H9 (cell line): Measurements from ENCODE around the gene FSTL4. TPM values are rescaled to one million over a fixed set of nuclear protein-coding genes. Genes with fewer than 3 reads are reported as not detected.

ENCODE experiments used
- DNase-seq: peaks from one replicate; pipeline ENCODE4 v3.0.0-alpha.2; 2017
- H2AFZ ChIP-seq: one replicate; pipeline ENCODE4 v1.6.1; 2013; ENCODE audit warnings: mild to moderate bottlenecking, low read length, control low read depth, moderate library complexity
- H2AK5ac ChIP-seq: 2 replicates; pipeline ENCODE4 v1.6.1; 2013; ENCODE audit warnings: low read length, control low read depth, mixed read lengths; ENCODE audit not compliant: insufficient read length
- H2BK120ac ChIP-seq: one replicate; pipeline ENCODE4 v1.6.1; 2013; ENCODE audit warnings: low read depth, mild to moderate bottlenecking, low read length, control low read depth, inconsistent platforms; ENCODE audit not compliant: poor library complexity, severe bottlenecking
- H2BK12ac ChIP-seq: 2 replicates; pipeline ENCODE4 v1.6.1; 2013; ENCODE audit warnings: low read length, control low read depth, mixed read lengths, low read depth; ENCODE audit not compliant: insufficient read length
- H2BK15ac ChIP-seq: 2 replicates; pipeline ENCODE4 v1.6.1; 2013; ENCODE audit warnings: low read depth, low read length, control low read depth
- H2BK20ac ChIP-seq: one replicate; pipeline ENCODE4 v1.6.1; 2013; ENCODE audit warnings: low read depth, mild to moderate bottlenecking, low read length, control low read depth, inconsistent platforms; ENCODE audit not compliant: poor library complexity, severe bottlenecking
- H2BK5ac ChIP-seq: 2 replicates; pipeline ENCODE4 v1.6.1; 2013; ENCODE audit warnings: low read length, control low read depth, mixed read lengths; ENCODE audit not compliant: insufficient read length
- H3K14ac ChIP-seq: 2 replicates; pipeline ENCODE4 v1.6.1; 2013; ENCODE audit warnings: low read length, control low read depth; ENCODE audit not compliant: insufficient read depth
- H3K18ac ChIP-seq: 2 replicates; pipeline ENCODE4 v1.6.1; 2013; ENCODE audit warnings: low read depth, mild to moderate bottlenecking, mixed read lengths, low read length, control low read depth; ENCODE audit not compliant: insufficient read length
- H3K23ac ChIP-seq: 2 replicates; pipeline ENCODE4 v1.6.1; 2013; ENCODE audit warnings: low read length, control low read depth, mixed read lengths, low read depth; ENCODE audit not compliant: insufficient read length
- H3K23me2 ChIP-seq: 2 replicates; pipeline ENCODE4 v1.6.1; 2013; ENCODE audit warnings: low read depth, mild to moderate bottlenecking, mixed read lengths, low read length, control low read depth; ENCODE audit not compliant: insufficient read length, poor library complexity, severe bottlenecking
- H3K27ac ChIP-seq: 2 replicates; pipeline ENCODE4 v1.5.1; 2013; ENCODE audit warnings: low read length, control low read depth, mixed read lengths, low read depth; ENCODE audit not compliant: insufficient read length
- H3K27me3 ChIP-seq: 2 replicates; pipeline ENCODE4 v1.6.1; 2013; ENCODE audit warnings: low read length, control low read depth, inconsistent platforms; ENCODE audit not compliant: insufficient read depth
- H3K4ac ChIP-seq: 2 replicates; pipeline ENCODE4 v1.6.1; 2013; ENCODE audit warnings: low read depth, mild to moderate bottlenecking, control low read depth, inconsistent platforms, low read length, moderate library complexity
- H3K4me1 ChIP-seq: 2 replicates; pipeline ENCODE4 v1.6.1; 2013; ENCODE audit warnings: low read length, control low read depth, inconsistent platforms; ENCODE audit not compliant: insufficient read depth
- H3K4me2 ChIP-seq: 2 replicates; pipeline ENCODE4 v1.6.1; 2013; ENCODE audit warnings: low read length, control low read depth, mixed read lengths; ENCODE audit not compliant: insufficient read length, insufficient read depth
- H3K56ac ChIP-seq: 2 replicates; pipeline ENCODE4 v1.6.1; 2013; ENCODE audit warnings: low read depth, mild to moderate bottlenecking, mixed read lengths, low read length, control low read depth; ENCODE audit not compliant: insufficient read length
- H3K79me1 ChIP-seq: 2 replicates; pipeline ENCODE4 v1.6.1; 2013; ENCODE audit warnings: low read depth, mild to moderate bottlenecking, moderate library complexity, low read length, control low read depth, inconsistent platforms; ENCODE audit not compliant: insufficient read depth, poor library complexity, severe bottlenecking
- H3K79me2 ChIP-seq: 2 replicates; pipeline ENCODE4 v1.6.1; 2013; ENCODE audit warnings: low read length, control low read depth, inconsistent platforms; ENCODE audit not compliant: insufficient read depth
- H3K9ac ChIP-seq: 2 replicates; pipeline ENCODE4 v1.6.1; 2013; ENCODE audit warnings: low read length, control low read depth, mixed read lengths; ENCODE audit not compliant: insufficient read length; ENCODE audit errors: extremely low read depth
- H3K9me3 ChIP-seq: one replicate; pipeline ENCODE4 v1.6.1; 2013; ENCODE audit warnings: low read depth, low read length, inconsistent platforms; ENCODE audit not compliant: control insufficient read depth
- H3T11ph ChIP-seq: one replicate; pipeline ENCODE4 v1.6.1; 2013; ENCODE audit warnings: mild to moderate bottlenecking, low read length, control low read depth, inconsistent platforms
- H4K20me1 ChIP-seq: one replicate; pipeline ENCODE4 v1.6.1; 2013; ENCODE audit not compliant: control insufficient read depth, insufficient read length, insufficient read depth
- H4K5ac ChIP-seq: 2 replicates; pipeline ENCODE4 v1.6.1; 2013; ENCODE audit warnings: low read depth, mild to moderate bottlenecking, mixed read lengths, low read length, control low read depth; ENCODE audit not compliant: insufficient read length
- H4K8ac ChIP-seq: replicated peaks from 2 replicates; pipeline ENCODE4 v1.6.1; 2013; ENCODE audit warnings: low read length, control low read depth, mixed read lengths, low read depth; ENCODE audit not compliant: insufficient read length
- H4K91ac ChIP-seq: 2 replicates; pipeline ENCODE4 v1.6.1; 2013; ENCODE audit warnings: low read depth, mild to moderate bottlenecking, moderate library complexity, mixed read lengths, low read length, control low read depth; ENCODE audit not compliant: insufficient read length
- H3K27ac Mint-ChIP-seq, 3 experiments: 2 replicates in 2 of 3; 3 replicates in 1 of 3; pipeline ENCODE4 v1.8.0; 2020 to 2021; ENCODE audit warnings: mixed read lengths in 3 of 3, mild to moderate bottlenecking in 1 of 3, moderate library complexity in 1 of 3
- H3K27me3 Mint-ChIP-seq: 2 replicates; pipeline ENCODE4 v1.8.0; 2021; ENCODE audit warnings: low read depth, mild to moderate bottlenecking, moderate library complexity, mixed read lengths
- H3K36me3 Mint-ChIP-seq, 3 experiments: 2 replicates in 2 of 3; 3 replicates in 1 of 3; pipeline ENCODE4 v1.8.0; 2020 to 2021; ENCODE audit warnings: low read depth in 3 of 3, mixed read lengths in 3 of 3; ENCODE audit not compliant: insufficient read depth in 1 of 3
- H3K4me1 Mint-ChIP-seq, 2 experiments: 2 replicates each; pipeline ENCODE4 v1.8.0; 2020; ENCODE audit warnings: mixed read lengths in 2 of 2
- H3K4me3 Mint-ChIP-seq, 2 experiments: 2 replicates in 1 of 2; 3 replicates in 1 of 2; pipeline ENCODE4 v1.8.0; 2020 to 2021; ENCODE audit warnings: mild to moderate bottlenecking in 2 of 2, mixed read lengths in 2 of 2, moderate library complexity in 1 of 2
- H3K9me3 Mint-ChIP-seq, 2 experiments: 2 replicates in 1 of 2; 3 replicates in 1 of 2; pipeline ENCODE4 v1.8.0; 2020; ENCODE audit warnings: mild to moderate bottlenecking in 2 of 2, mixed read lengths in 2 of 2, moderate library complexity in 1 of 2
- WGBS: extraction: QIAGEN DNeasy Blood & Tissue Kit; methylation state at CpG from one replicate; pipeline ENCODE4 v1.1.7; 2013; ENCODE audit warnings: missing lambda C conversion rate, low lambda C conversion rate, mixed read lengths; ENCODE audit not compliant: insufficient read length; ENCODE audit errors: extremely low coverage; 5-methylcytosine and 5-hydroxymethylcytosine counted together
- total RNA-seq: library from RNA; stranded (reverse); gene quantifications from 2 replicates; pipeline ENCODE4 v1.2.1, GENCODE V29; 2021
- TF ChIP-seq, protein P1 (sequence below): fragments of 200-600 bp; sonication (generic); conservative IDR thresholded peaks from 3 replicates; pipeline ENCODE4 v1.8.0; 2021; ENCODE audit warnings: antibody characterized with exemption, mild to moderate bottlenecking

The FSTL4 gene
- total RNA-seq, 1 experiment from 2014 or later, result 5.7 TPM

DNA sequence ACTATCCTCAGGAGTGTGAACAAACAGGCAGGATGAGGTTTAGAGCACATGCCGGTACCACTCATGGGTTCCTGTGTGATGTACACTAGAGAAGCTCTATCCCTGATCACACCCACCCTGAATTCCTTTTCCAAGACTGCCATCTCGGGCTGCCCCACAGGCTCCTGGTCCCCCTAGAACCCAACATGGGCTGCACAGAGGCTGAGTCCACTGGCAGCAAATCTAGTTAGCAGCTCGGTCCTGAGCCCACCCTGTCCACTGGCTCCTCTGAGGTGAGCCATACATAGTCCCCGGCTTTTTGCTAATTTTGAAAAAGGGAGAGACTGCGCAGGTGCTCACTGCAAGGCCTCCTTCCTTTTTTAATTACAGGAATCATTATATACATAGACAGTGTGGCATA lies 227.0 kb downstream of the FSTL4 start:
- Histone ChIP-seq H3K9ac (no peak overlapping the region), H3K23ac (no peak overlapping the region), H2BK20ac (no peak overlapping the region), H2BK15ac (no peak overlapping the region), H3T11ph (no peak overlapping the region), H3K4me2 (no peak overlapping the region), H4K8ac (no peak overlapping the region), H3K79me1 (no peaks in the 10 kb centered on the region), H4K5ac (no peak overlapping the region), H2BK120ac (no peak overlapping the region), H3K79me2 (no peaks in the 10 kb centered on the region), H2AK5ac (no peak overlapping the region), H3K27me3 (no peaks in the 10 kb centered on the region), H2BK12ac (no peak overlapping the region), H4K20me1 (no peaks in the 10 kb centered on the region), H3K56ac (no peak overlapping the region), H2BK5ac (no peak overlapping the region), H4K91ac (no peak overlapping the region), H3K4ac (no peak overlapping the region), H3K9me3 (no peaks in the 10 kb centered on the region), H3K18ac (no peak overlapping the region), H3K4me1 (peaks cover 5% of the 10 kb centered on the region; the same call in 1 of the 2 replicates), H3K23me2 (no peaks in the 10 kb centered on the region), H3K27ac (no peak overlapping the region), H2AFZ (no peak overlapping the region), H3K14ac (no peak overlapping the region)
- no CpG with 5 or more reads among the region's 5 CpGs for WGBS
- TF ChIP-seq, protein P1, sequence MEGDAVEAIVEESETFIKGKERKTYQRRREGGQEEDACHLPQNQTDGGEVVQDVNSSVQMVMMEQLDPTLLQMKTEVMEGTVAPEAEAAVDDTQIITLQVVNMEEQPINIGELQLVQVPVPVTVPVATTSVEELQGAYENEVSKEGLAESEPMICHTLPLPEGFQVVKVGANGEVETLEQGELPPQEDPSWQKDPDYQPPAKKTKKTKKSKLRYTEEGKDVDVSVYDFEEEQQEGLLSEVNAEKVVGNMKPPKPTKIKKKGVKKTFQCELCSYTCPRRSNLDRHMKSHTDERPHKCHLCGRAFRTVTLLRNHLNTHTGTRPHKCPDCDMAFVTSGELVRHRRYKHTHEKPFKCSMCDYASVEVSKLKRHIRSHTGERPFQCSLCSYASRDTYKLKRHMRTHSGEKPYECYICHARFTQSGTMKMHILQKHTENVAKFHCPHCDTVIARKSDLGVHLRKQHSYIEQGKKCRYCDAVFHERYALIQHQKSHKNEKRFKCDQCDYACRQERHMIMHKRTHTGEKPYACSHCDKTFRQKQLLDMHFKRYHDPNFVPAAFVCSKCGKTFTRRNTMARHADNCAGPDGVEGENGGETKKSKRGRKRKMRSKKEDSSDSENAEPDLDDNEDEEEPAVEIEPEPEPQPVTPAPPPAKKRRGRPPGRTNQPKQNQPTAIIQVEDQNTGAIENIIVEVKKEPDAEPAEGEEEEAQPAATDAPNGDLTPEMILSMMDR, result no peak
- Mint-ChIP-seq H3K4me1 (peaks cover 19 to 26% of the 10 kb centered on the region in 2 experiments), H3K4me3 (no peak overlapping the region), H3K27ac (no peak overlapping the region), H3K36me3 (no peaks in the 10 kb centered on the region; a peak in 1 of 7 replicates), H3K9me3 (no peaks in the 10 kb centered on the region), H3K27me3 (peaks cover 3% of the 10 kb centered on the region; the same call in 1 of the 2 replicates)
- DNase-seq, result peak; percentile 13
